Transverse colon (tissue), 4 donors: ENCODE results near the gene SH2B3.

Experiments
- CTCF ChIP-seq, 5 experiments: fragments of 200-600 bp in 3 of 5; fragments of 450-650 bp in 2 of 5; sonication (generic) in 3 of 5; IDR thresholded peaks; 1 replicate in 2 of 5; 2 replicates in 3 of 5; pipeline ENCODE4 v1.5.1; 2016 to 2017; ENCODE audit warnings: antibody characterized with exemption in 5 of 5, inconsistent platforms in 3 of 5, mild to moderate bottlenecking in 2 of 5, moderate library complexity in 1 of 5
- POLR2A ChIP-seq: fragments of 450-650 bp; IDR thresholded peaks from one replicate; pipeline ENCODE4 v1.6.1; 2016; ENCODE audit warnings: antibody characterized with exemption, mild to moderate bottlenecking, moderate library complexity
- POLR2AphosphoS5 ChIP-seq, 3 donors: sonication (generic); formaldehyde crosslinking; IDR thresholded peaks; one replicate each; pipeline ENCODE4 v1.6.1; 2016; ENCODE audit warnings: antibody characterized with exemption in 3 of 3

DNA sequence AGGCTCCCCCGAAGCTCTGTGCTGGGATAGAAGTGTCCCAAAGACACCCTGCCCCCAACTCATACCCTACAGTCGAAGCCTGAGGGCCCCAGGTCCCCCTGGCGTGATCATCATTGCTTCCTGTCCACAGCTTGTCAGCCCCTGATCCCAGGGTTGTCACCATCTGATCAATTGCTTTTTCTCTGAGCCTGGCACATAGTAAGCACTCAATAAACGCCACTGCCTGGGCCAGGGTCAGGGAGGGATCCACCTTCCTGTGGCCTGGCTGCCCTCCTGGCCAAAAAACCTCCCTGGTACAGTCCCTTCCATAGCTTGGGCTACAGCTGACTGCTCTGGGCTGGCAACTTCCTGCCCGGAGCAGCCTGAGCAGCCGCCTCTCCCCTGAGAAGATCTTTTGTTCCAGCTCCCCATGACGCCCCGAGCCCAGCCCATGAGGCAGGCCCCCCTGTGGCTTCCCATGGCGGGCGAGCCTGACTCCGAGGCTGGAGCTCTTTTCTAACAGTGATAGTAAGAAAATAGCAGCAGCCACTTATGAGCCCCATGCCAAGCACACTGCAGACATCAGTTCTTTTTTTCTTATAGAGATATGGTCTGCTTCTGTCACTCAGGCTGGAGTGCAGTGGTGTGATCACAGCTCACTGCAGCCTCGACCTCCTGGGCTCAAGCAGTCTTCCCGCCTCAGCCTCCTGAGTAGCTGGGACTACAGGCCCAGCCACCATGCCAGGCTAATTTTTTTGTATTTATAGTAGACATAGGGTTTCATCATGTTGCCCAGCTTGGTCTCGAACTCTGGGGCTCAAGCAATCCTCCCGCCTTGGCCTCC is 6.5 kb downstream of the SH2B3 start:
- no peak for TF ChIP-seq POLR2AphosphoS5 (IDR thresholded peaks at IDR 0.05)
- no peak for TF ChIP-seq CTCF (IDR thresholded peaks at IDR 0.05)
- TF ChIP-seq POLR2A = no peak
